H9 (cell line): Measurements from ENCODE around the gene TBX1. TPM values are rescaled to one million over a fixed set of nuclear protein-coding genes. Genes with fewer than 3 reads are reported as not detected.

Source experiments
- DNase-seq: peaks from one replicate; pipeline ENCODE4 v3.0.0-alpha.2; 2017
- H2AFZ ChIP-seq: one replicate; pipeline ENCODE4 v1.6.1; 2013; ENCODE audit warnings: mild to moderate bottlenecking, low read length, control low read depth, moderate library complexity
- H2AK5ac ChIP-seq: 2 replicates; pipeline ENCODE4 v1.6.1; 2013; ENCODE audit warnings: low read length, control low read depth, mixed read lengths; ENCODE audit not compliant: insufficient read length
- H2BK120ac ChIP-seq: one replicate; pipeline ENCODE4 v1.6.1; 2013; ENCODE audit warnings: low read depth, mild to moderate bottlenecking, low read length, control low read depth, inconsistent platforms; ENCODE audit not compliant: poor library complexity, severe bottlenecking
- H2BK12ac ChIP-seq: 2 replicates; pipeline ENCODE4 v1.6.1; 2013; ENCODE audit warnings: low read length, control low read depth, mixed read lengths, low read depth; ENCODE audit not compliant: insufficient read length
- H2BK15ac ChIP-seq: 2 replicates; pipeline ENCODE4 v1.6.1; 2013; ENCODE audit warnings: low read depth, low read length, control low read depth
- H2BK20ac ChIP-seq: one replicate; pipeline ENCODE4 v1.6.1; 2013; ENCODE audit warnings: low read depth, mild to moderate bottlenecking, low read length, control low read depth, inconsistent platforms; ENCODE audit not compliant: poor library complexity, severe bottlenecking
- H2BK5ac ChIP-seq: 2 replicates; pipeline ENCODE4 v1.6.1; 2013; ENCODE audit warnings: low read length, control low read depth, mixed read lengths; ENCODE audit not compliant: insufficient read length
- H3K14ac ChIP-seq: 2 replicates; pipeline ENCODE4 v1.6.1; 2013; ENCODE audit warnings: low read length, control low read depth; ENCODE audit not compliant: insufficient read depth
- H3K18ac ChIP-seq: 2 replicates; pipeline ENCODE4 v1.6.1; 2013; ENCODE audit warnings: low read depth, mild to moderate bottlenecking, mixed read lengths, low read length, control low read depth; ENCODE audit not compliant: insufficient read length
- H3K23ac ChIP-seq: 2 replicates; pipeline ENCODE4 v1.6.1; 2013; ENCODE audit warnings: low read length, control low read depth, mixed read lengths, low read depth; ENCODE audit not compliant: insufficient read length
- H3K23me2 ChIP-seq: 2 replicates; pipeline ENCODE4 v1.6.1; 2013; ENCODE audit warnings: low read depth, mild to moderate bottlenecking, mixed read lengths, low read length, control low read depth; ENCODE audit not compliant: insufficient read length, poor library complexity, severe bottlenecking
- H3K27ac ChIP-seq: 2 replicates; pipeline ENCODE4 v1.5.1; 2013; ENCODE audit warnings: low read length, control low read depth, mixed read lengths, low read depth; ENCODE audit not compliant: insufficient read length
- H3K27me3 ChIP-seq: 2 replicates; pipeline ENCODE4 v1.6.1; 2013; ENCODE audit warnings: low read length, control low read depth, inconsistent platforms; ENCODE audit not compliant: insufficient read depth
- H3K4ac ChIP-seq: 2 replicates; pipeline ENCODE4 v1.6.1; 2013; ENCODE audit warnings: low read depth, mild to moderate bottlenecking, control low read depth, inconsistent platforms, low read length, moderate library complexity
- H3K4me1 ChIP-seq: 2 replicates; pipeline ENCODE4 v1.6.1; 2013; ENCODE audit warnings: low read length, control low read depth, inconsistent platforms; ENCODE audit not compliant: insufficient read depth
- H3K4me2 ChIP-seq: 2 replicates; pipeline ENCODE4 v1.6.1; 2013; ENCODE audit warnings: low read length, control low read depth, mixed read lengths; ENCODE audit not compliant: insufficient read length, insufficient read depth
- H3K56ac ChIP-seq: 2 replicates; pipeline ENCODE4 v1.6.1; 2013; ENCODE audit warnings: low read depth, mild to moderate bottlenecking, mixed read lengths, low read length, control low read depth; ENCODE audit not compliant: insufficient read length
- H3K79me1 ChIP-seq: 2 replicates; pipeline ENCODE4 v1.6.1; 2013; ENCODE audit warnings: low read depth, mild to moderate bottlenecking, moderate library complexity, low read length, control low read depth, inconsistent platforms; ENCODE audit not compliant: insufficient read depth, poor library complexity, severe bottlenecking
- H3K79me2 ChIP-seq: 2 replicates; pipeline ENCODE4 v1.6.1; 2013; ENCODE audit warnings: low read length, control low read depth, inconsistent platforms; ENCODE audit not compliant: insufficient read depth
- H3K9ac ChIP-seq: 2 replicates; pipeline ENCODE4 v1.6.1; 2013; ENCODE audit warnings: low read length, control low read depth, mixed read lengths; ENCODE audit not compliant: insufficient read length; ENCODE audit errors: extremely low read depth
- H3K9me3 ChIP-seq: one replicate; pipeline ENCODE4 v1.6.1; 2013; ENCODE audit warnings: low read depth, low read length, inconsistent platforms; ENCODE audit not compliant: control insufficient read depth
- H3T11ph ChIP-seq: one replicate; pipeline ENCODE4 v1.6.1; 2013; ENCODE audit warnings: mild to moderate bottlenecking, low read length, control low read depth, inconsistent platforms
- H4K20me1 ChIP-seq: one replicate; pipeline ENCODE4 v1.6.1; 2013; ENCODE audit not compliant: control insufficient read depth, insufficient read length, insufficient read depth
- H4K5ac ChIP-seq: 2 replicates; pipeline ENCODE4 v1.6.1; 2013; ENCODE audit warnings: low read depth, mild to moderate bottlenecking, mixed read lengths, low read length, control low read depth; ENCODE audit not compliant: insufficient read length
- H4K8ac ChIP-seq: replicated peaks from 2 replicates; pipeline ENCODE4 v1.6.1; 2013; ENCODE audit warnings: low read length, control low read depth, mixed read lengths, low read depth; ENCODE audit not compliant: insufficient read length
- H4K91ac ChIP-seq: 2 replicates; pipeline ENCODE4 v1.6.1; 2013; ENCODE audit warnings: low read depth, mild to moderate bottlenecking, moderate library complexity, mixed read lengths, low read length, control low read depth; ENCODE audit not compliant: insufficient read length
- H3K27ac Mint-ChIP-seq, 3 experiments: 2 replicates in 2 of 3; 3 replicates in 1 of 3; pipeline ENCODE4 v1.8.0; 2020 to 2021; ENCODE audit warnings: mixed read lengths in 3 of 3, mild to moderate bottlenecking in 1 of 3, moderate library complexity in 1 of 3
- H3K27me3 Mint-ChIP-seq: 2 replicates; pipeline ENCODE4 v1.8.0; 2021; ENCODE audit warnings: low read depth, mild to moderate bottlenecking, moderate library complexity, mixed read lengths
- H3K36me3 Mint-ChIP-seq, 3 experiments: 2 replicates in 2 of 3; 3 replicates in 1 of 3; pipeline ENCODE4 v1.8.0; 2020 to 2021; ENCODE audit warnings: low read depth in 3 of 3, mixed read lengths in 3 of 3; ENCODE audit not compliant: insufficient read depth in 1 of 3
- H3K4me1 Mint-ChIP-seq, 2 experiments: 2 replicates each; pipeline ENCODE4 v1.8.0; 2020; ENCODE audit warnings: mixed read lengths in 2 of 2
- H3K4me3 Mint-ChIP-seq, 2 experiments: 2 replicates in 1 of 2; 3 replicates in 1 of 2; pipeline ENCODE4 v1.8.0; 2020 to 2021; ENCODE audit warnings: mild to moderate bottlenecking in 2 of 2, mixed read lengths in 2 of 2, moderate library complexity in 1 of 2
- H3K9me3 Mint-ChIP-seq, 2 experiments: 2 replicates in 1 of 2; 3 replicates in 1 of 2; pipeline ENCODE4 v1.8.0; 2020; ENCODE audit warnings: mild to moderate bottlenecking in 2 of 2, mixed read lengths in 2 of 2, moderate library complexity in 1 of 2
- WGBS: extraction: QIAGEN DNeasy Blood & Tissue Kit; methylation state at CpG from one replicate; pipeline ENCODE4 v1.1.7; 2013; ENCODE audit warnings: missing lambda C conversion rate, low lambda C conversion rate, mixed read lengths; ENCODE audit not compliant: insufficient read length; ENCODE audit errors: extremely low coverage; 5-methylcytosine and 5-hydroxymethylcytosine counted together
- total RNA-seq: library from RNA; stranded (reverse); gene quantifications from 2 replicates; pipeline ENCODE4 v1.2.1, GENCODE V29; 2021
- TF ChIP-seq, protein P1 (sequence below): fragments of 200-600 bp; sonication (generic); conservative IDR thresholded peaks from 3 replicates; pipeline ENCODE4 v1.8.0; 2021; ENCODE audit warnings: antibody characterized with exemption, mild to moderate bottlenecking

TBX1 gene
- total RNA-seq, 1 experiment from 2014 or later: 2.2 TPM

GRCh38 chr22:19773470-19774040, 13.0 kb downstream of the TBX1 start:
- Histone ChIP-seq H4K8ac (no peak overlapping the region), H3K14ac (no peak overlapping the region)

More at GRCh38 chr22:19773470-19774040, 13.0 kb downstream of the TBX1 start:
- Mint-ChIP-seq H3K27me3 (peaks cover 76% of the 10 kb centered on the region), H3K4me1 (peaks cover 1 to 3% of the 10 kb centered on the region in 2 experiments; a peak in 2 of 4 replicates), H3K9me3 (no peaks in the 10 kb centered on the region), H3K36me3 (no peaks in the 10 kb centered on the region), H3K4me3 (no peak overlapping the region), H3K27ac (no peak overlapping the region)
- Histone ChIP-seq H4K91ac (no peak overlapping the region), H3K79me1 (no peaks in the 10 kb centered on the region), H3K56ac (no peak overlapping the region), H2BK120ac (no peak overlapping the region), H3T11ph (no peak overlapping the region), H3K9ac (no peak overlapping the region), H2BK15ac (no peak overlapping the region), H2BK20ac (no peak overlapping the region), H2BK5ac (no peak overlapping the region), H3K18ac (no peak overlapping the region), H3K27ac (no peak overlapping the region), H3K4me1 (no peaks in the 10 kb centered on the region), H2AK5ac (no peak overlapping the region), H3K4me2 (no peak overlapping the region), H3K9me3 (no peaks in the 10 kb centered on the region), H3K23ac (no peak overlapping the region), H4K20me1 (no peaks in the 10 kb centered on the region), H3K23me2 (no peaks in the 10 kb centered on the region), H3K27me3 (peaks cover 10% of the 10 kb centered on the region), H2AFZ (no peak overlapping the region), H3K79me2 (no peaks in the 10 kb centered on the region), H4K5ac (no peak overlapping the region), H3K4ac (no peak overlapping the region), H2BK12ac (no peak overlapping the region)
- TF ChIP-seq, protein P1, sequence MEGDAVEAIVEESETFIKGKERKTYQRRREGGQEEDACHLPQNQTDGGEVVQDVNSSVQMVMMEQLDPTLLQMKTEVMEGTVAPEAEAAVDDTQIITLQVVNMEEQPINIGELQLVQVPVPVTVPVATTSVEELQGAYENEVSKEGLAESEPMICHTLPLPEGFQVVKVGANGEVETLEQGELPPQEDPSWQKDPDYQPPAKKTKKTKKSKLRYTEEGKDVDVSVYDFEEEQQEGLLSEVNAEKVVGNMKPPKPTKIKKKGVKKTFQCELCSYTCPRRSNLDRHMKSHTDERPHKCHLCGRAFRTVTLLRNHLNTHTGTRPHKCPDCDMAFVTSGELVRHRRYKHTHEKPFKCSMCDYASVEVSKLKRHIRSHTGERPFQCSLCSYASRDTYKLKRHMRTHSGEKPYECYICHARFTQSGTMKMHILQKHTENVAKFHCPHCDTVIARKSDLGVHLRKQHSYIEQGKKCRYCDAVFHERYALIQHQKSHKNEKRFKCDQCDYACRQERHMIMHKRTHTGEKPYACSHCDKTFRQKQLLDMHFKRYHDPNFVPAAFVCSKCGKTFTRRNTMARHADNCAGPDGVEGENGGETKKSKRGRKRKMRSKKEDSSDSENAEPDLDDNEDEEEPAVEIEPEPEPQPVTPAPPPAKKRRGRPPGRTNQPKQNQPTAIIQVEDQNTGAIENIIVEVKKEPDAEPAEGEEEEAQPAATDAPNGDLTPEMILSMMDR: no peak
- no CpG with 5 or more reads among the region's 9 CpGs for WGBS
- DNase-seq: no peak
